ENCODE measurements around the gene WWOX. TPM values are rescaled to one million over a fixed set of nuclear protein-coding genes. Genes with fewer than 3 reads are reported as not detected.

The WWOX gene
- total and polyA plus RNA-seq, 2 of the 13 experiments (the other 11 are each of a cell fraction or from before 2014, with no cell fraction given): 9.1 to 37.4 TPM

- TF ChIP-seq ZNF232 (CRISPR knock-in tag; IDR thresholded peaks at IDR 0.05; ENCODE audit: borderline replicate concordance) (no peak), GATA4 (IDR thresholded peaks at IDR 0.05; ENCODE audit: borderline replicate concordance, low read depth) (no peak), ZNF10 (CRISPR knock-in tag; IDR thresholded peaks at IDR 0.05; ENCODE audit: borderline replicate concordance, low read depth) (no peak), KAT2B (IDR thresholded peaks at IDR 0.05; ENCODE audit: borderline replicate concordance, low read depth, low read length) (no peak), FOXK2 (IDR thresholded peaks at IDR 0.05) (no peak), ARID2 (CRISPR knock-in tag; IDR thresholded peaks at IDR 0.05; ENCODE audit: borderline replicate concordance) (no peak), MLLT10 (CRISPR knock-in tag; IDR thresholded peaks at IDR 0.05) (no peak), TOE1 (CRISPR knock-in tag; IDR thresholded peaks at IDR 0.05) (no peak), ZNF841 (CRISPR knock-in tag; IDR thresholded peaks at IDR 0.05; ENCODE audit: borderline replicate concordance) (no peak), FOSL1 (CRISPR knock-in tag; IDR thresholded peaks at IDR 0.05; ENCODE audit: borderline replicate concordance) (no peak), MLXIP (CRISPR knock-in tag; IDR thresholded peaks at IDR 0.05; ENCODE audit: borderline replicate concordance) (no peak), NCOA1 (CRISPR knock-in tag; IDR thresholded peaks at IDR 0.05) (no peak), SRSF4 (IDR thresholded peaks at IDR 0.05; ENCODE audit: low read depth, low read length, poor library complexity, severe bottlenecking) (no peak), HDAC6 (IDR thresholded peaks at IDR 0.05; ENCODE audit: low read depth, low read length) (no peak), DNMT1 (CRISPR knock-in tag; IDR thresholded peaks at IDR 0.05) (no peak), ZNF136 (CRISPR knock-in tag; IDR thresholded peaks at IDR 0.05; ENCODE audit: low read depth) (no peak), TOPORS (CRISPR knock-in tag; IDR thresholded peaks at IDR 0.05) (no peak)
- TF ChIP-seq, protein P1, sequence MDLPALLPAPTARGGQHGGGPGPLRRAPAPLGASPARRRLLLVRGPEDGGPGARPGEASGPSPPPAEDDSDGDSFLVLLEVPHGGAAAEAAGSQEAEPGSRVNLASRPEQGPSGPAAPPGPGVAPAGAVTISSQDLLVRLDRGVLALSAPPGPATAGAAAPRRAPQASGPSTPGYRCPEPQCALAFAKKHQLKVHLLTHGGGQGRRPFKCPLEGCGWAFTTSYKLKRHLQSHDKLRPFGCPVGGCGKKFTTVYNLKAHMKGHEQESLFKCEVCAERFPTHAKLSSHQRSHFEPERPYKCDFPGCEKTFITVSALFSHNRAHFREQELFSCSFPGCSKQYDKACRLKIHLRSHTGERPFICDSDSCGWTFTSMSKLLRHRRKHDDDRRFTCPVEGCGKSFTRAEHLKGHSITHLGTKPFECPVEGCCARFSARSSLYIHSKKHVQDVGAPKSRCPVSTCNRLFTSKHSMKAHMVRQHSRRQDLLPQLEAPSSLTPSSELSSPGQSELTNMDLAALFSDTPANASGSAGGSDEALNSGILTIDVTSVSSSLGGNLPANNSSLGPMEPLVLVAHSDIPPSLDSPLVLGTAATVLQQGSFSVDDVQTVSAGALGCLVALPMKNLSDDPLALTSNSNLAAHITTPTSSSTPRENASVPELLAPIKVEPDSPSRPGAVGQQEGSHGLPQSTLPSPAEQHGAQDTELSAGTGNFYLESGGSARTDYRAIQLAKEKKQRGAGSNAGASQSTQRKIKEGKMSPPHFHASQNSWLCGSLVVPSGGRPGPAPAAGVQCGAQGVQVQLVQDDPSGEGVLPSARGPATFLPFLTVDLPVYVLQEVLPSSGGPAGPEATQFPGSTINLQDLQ (CRISPR knock-in tag; IDR thresholded peaks at IDR 0.05): no peak
- TF ChIP-seq, protein P2, sequence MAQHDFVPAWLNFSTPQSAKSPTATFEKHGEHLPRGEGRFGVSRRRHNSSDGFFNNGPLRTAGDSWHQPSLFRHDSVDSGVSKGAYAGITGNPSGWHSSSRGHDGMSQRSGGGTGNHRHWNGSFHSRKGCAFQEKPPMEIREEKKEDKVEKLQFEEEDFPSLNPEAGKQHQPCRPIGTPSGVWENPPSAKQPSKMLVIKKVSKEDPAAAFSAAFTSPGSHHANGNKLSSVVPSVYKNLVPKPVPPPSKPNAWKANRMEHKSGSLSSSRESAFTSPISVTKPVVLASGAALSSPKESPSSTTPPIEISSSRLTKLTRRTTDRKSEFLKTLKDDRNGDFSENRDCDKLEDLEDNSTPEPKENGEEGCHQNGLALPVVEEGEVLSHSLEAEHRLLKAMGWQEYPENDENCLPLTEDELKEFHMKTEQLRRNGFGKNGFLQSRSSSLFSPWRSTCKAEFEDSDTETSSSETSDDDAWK (CRISPR knock-in tag; IDR thresholded peaks at IDR 0.05): no peak
- TF ChIP-seq, protein P3, sequence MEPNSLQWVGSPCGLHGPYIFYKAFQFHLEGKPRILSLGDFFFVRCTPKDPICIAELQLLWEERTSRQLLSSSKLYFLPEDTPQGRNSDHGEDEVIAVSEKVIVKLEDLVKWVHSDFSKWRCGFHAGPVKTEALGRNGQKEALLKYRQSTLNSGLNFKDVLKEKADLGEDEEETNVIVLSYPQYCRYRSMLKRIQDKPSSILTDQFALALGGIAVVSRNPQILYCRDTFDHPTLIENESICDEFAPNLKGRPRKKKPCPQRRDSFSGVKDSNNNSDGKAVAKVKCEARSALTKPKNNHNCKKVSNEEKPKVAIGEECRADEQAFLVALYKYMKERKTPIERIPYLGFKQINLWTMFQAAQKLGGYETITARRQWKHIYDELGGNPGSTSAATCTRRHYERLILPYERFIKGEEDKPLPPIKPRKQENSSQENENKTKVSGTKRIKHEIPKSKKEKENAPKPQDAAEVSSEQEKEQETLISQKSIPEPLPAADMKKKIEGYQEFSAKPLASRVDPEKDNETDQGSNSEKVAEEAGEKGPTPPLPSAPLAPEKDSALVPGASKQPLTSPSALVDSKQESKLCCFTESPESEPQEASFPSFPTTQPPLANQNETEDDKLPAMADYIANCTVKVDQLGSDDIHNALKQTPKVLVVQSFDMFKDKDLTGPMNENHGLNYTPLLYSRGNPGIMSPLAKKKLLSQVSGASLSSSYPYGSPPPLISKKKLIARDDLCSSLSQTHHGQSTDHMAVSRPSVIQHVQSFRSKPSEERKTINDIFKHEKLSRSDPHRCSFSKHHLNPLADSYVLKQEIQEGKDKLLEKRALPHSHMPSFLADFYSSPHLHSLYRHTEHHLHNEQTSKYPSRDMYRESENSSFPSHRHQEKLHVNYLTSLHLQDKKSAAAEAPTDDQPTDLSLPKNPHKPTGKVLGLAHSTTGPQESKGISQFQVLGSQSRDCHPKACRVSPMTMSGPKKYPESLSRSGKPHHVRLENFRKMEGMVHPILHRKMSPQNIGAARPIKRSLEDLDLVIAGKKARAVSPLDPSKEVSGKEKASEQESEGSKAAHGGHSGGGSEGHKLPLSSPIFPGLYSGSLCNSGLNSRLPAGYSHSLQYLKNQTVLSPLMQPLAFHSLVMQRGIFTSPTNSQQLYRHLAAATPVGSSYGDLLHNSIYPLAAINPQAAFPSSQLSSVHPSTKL (CRISPR knock-in tag; IDR thresholded peaks at IDR 0.05): no peak
These were observed 696.9 kb downstream of the WWOX start (continued) for GRCh38 chr16:78796221-78796866.
